KOPT-K1 (cell line): ENCODE results near the gene PLCL1.

Experiments
- H3K27ac ChIP-seq: fragments of 200-600 bp; sonication (generic); 2 replicates; pipeline ENCODE4 v1.5.1; 2016; ENCODE audit warnings: antibody characterized with exemption, mild to moderate bottlenecking, low read depth, low read length; ENCODE audit not compliant: poor library complexity, severe bottlenecking
- H3K36me3 ChIP-seq: fragments of 200-600 bp; sonication (generic); 2 replicates; pipeline ENCODE4 v1.5.1; 2017; ENCODE audit warnings: antibody characterized with exemption, mild to moderate bottlenecking, low read length, moderate library complexity; ENCODE audit not compliant: insufficient read depth
- H3K9me3 ChIP-seq: fragments of 200-600 bp; sonication (generic); 2 replicates; pipeline ENCODE4 v1.5.1; 2017; ENCODE audit warnings: antibody characterized with exemption, low read length, mild to moderate bottlenecking; ENCODE audit not compliant: insufficient read depth, poor library complexity, severe bottlenecking

PLCL1 gene

DNA sequence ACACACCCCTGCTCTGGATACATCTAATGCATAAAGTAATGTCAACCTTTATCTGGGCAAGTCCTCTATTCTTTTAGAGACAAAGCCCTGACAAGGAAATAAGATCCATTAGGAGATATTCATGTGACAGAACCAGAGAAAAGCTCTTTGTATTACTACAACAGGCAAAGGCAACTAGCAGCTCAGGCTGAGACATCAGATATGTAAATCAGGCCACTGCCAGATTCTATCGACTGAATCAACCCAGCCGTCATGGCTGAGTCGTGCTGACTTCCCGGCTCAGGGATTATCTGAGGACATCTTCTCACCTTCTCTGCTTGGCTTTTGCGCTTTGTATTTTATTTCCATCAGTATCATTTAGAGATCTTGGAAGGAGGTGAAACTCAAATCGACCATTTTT is 294.5 kb downstream of the PLCL1 start:
- H3K36me3 ChIP-seq: no peaks in the 10 kb centered on the region
- H3K27ac ChIP-seq: no peak overlapping the region
- H3K9me3 ChIP-seq: no peaks in the 10 kb centered on the region

DNA sequence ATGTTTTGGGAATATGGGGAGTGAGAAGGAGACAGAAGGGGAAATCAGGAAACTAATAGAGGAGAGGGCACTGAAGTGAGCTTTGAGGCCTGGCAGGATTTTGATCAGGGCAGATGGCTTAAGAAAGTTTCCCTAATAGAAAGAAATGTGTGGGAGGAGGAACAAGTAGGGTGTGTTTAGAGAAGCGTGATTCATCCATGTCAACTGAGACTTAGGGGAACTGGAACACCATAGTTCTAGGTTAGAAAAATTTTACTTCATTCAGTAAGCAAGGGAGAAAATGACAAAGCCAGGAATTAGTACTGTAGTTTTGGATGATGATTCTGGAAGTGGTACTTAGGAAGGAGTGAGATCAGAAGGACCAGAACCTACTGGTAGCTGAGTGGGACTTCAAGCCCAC is 296.0 kb downstream of the PLCL1 start:
- no peak overlapping the region for H3K27ac ChIP-seq
- no peaks in the 10 kb centered on the region for H3K36me3 ChIP-seq
- H3K9me3 ChIP-seq: no peaks in the 10 kb centered on the region

- H3K9me3 ChIP-seq: no peaks in the 10 kb centered on the region
- no peaks in the 10 kb centered on the region for H3K36me3 ChIP-seq
- no peak overlapping the region for H3K27ac ChIP-seq
These were observed 297.3 kb downstream of the PLCL1 start for GRCh38 chr2:198101688-198102087.

- Histone ChIP-seq H3K9me3 (no peaks in the 10 kb centered on the region), H3K27ac (no peak overlapping the region)
These were observed 297.7 kb downstream of the PLCL1 start for GRCh38 chr2:198102120-198102519.

GRCh38 chr2:198102856-198103255 is 298.5 kb downstream of the PLCL1 start:
- H3K9me3 ChIP-seq: no peaks in the 10 kb centered on the region
- H3K36me3 ChIP-seq: no peaks in the 10 kb centered on the region
- H3K27ac ChIP-seq: no peak overlapping the region

More at GRCh38 chr2:198102120-198102519, 297.7 kb downstream of the PLCL1 start:
- H3K36me3 ChIP-seq: no peaks in the 10 kb centered on the region

DNA sequence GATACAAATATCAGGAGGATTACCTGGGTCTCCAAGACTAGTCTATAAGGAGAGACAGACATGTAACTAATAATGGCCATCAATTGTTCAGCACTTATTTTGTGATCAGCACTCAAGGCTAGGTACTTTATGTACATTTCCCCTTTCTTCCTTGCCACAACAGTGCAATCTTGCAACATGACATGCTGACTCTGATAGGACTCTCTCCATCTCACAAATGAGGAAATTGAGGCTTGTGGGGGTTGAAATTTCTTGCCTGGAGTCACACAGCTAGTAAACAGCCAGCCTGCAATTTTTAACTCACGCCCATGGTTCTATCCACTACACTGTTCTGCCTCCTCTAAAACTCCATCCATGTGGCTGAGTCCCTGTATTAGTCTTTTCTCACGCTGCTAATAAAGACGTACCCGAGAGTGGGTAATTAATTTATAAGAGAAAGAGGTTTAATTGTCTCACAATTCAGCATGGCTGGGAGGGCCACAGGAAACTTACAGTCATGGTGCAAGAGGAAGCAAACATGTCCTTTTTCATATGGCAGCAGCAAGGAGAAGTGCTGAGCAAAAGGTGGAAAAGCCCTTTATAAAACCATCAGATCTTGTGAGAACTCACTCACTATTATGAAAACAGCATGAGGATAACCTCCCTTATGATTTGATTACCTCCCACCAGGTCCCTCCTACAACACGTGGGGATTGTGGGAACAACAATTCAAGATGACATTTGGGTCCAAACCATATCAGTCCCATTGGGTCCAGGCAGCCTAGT is 302.4 kb downstream of the PLCL1 start:
- Histone ChIP-seq H3K9me3 (no peaks in the 10 kb centered on the region), H3K27ac (no peak overlapping the region), H3K36me3 (no peaks in the 10 kb centered on the region)

- no peaks in the 10 kb centered on the region for H3K36me3 ChIP-seq
- H3K9me3 ChIP-seq: no peaks in the 10 kb centered on the region
- H3K27ac ChIP-seq: no peak overlapping the region
These were observed 308.9 kb downstream of the PLCL1 start for GRCh38 chr2:198113316-198113715.

DNA sequence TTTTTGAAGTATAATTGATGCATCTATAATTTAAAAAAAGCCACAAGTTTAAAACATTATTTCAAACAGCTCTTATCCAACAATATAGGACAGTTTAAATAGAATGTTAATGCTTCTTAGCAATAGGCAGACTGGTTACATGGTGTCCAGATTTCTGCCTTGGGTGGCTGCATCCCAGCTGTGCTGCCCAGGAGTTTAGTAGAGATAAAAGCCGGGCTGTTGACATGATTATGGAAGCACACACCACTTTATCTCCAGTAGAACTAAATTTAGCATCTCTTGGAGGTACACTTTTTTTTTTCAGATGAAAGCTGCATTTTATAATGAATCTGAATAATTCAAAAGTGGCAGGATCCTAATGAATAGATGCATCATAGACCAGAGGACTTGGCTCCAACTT is 309.7 kb downstream of the PLCL1 start:
- H3K27ac ChIP-seq: no peak overlapping the region
- no peaks in the 10 kb centered on the region for H3K36me3 ChIP-seq
- H3K9me3 ChIP-seq: no peaks in the 10 kb centered on the region

DNA sequence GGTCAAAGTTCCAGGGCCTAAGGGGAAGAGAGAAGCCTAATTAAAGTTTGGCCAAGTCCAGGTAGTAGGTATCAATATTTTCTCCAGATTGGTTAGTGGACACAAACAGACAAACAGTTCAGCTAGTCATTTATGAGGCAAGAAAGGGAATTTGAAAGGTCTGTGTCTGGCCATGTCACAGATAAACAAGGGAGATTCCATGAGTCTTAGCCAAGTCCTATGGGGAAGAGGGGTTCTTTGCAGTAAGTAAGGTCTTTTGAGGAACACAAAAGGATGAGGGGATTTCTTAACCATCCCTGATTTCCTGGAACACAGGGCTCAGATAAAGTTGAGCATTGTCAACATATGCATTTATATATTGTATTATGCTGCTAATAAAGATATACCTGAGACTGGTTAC is 310.8 kb downstream of the PLCL1 start:
- Histone ChIP-seq H3K36me3 (no peaks in the 10 kb centered on the region), H3K9me3 (no peaks in the 10 kb centered on the region), H3K27ac (no peak overlapping the region)

DNA sequence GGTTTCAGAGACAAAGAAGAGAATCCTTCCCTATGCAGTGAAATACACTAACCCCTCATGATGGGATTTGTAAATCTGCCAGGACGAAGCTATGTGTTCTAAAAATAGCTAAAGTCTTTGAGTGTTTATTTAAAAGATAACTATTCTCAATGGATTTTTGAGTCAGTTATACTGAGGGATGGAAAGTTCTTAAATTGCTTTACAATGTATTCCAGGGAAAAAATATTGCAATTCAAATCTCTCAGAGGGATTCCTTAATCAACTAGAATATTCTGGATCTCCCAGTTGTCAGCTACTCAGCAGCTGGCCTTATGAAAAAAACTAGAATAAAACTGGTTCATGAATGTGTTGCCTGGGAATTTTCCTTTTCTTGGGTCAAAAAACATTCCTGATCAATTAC is 312.4 kb downstream of the PLCL1 start:
- Histone ChIP-seq H3K9me3 (no peaks in the 10 kb centered on the region), H3K27ac (no peak overlapping the region), H3K36me3 (no peaks in the 10 kb centered on the region)

GRCh38 chr2:198117406-198118041 is 313.1 kb downstream of the PLCL1 start:
- no peak overlapping the region for H3K27ac ChIP-seq
- no peaks in the 10 kb centered on the region for H3K9me3 ChIP-seq

DNA sequence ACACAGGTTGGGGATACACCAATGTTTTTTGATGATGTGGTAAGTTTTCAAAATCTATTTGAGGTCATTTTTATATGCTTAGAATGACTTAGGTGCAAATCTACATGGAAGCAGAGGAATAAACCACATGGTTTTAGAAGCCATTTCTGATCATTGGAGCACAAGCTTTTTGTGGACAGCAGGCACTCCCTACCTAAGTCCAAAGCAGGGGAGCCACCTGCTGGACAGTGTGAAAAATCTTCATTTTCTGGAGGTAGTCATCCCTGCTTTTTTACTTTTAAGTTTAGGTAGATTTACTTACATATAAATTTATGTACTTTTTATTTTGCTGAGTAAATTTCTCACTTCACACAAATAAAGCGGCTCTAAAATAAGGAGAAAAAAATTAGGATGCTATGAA is 323.2 kb downstream of the PLCL1 start:
- Histone ChIP-seq H3K36me3 (no peaks in the 10 kb centered on the region), H3K9me3 (no peaks in the 10 kb centered on the region), H3K27ac (no peak overlapping the region)

More at GRCh38 chr2:198117406-198118041, 313.1 kb downstream of the PLCL1 start:
- no peaks in the 10 kb centered on the region for H3K36me3 ChIP-seq

GRCh38 chr2:198129609-198130008 is 325.2 kb downstream of the PLCL1 start:
- no peaks in the 10 kb centered on the region for H3K36me3 ChIP-seq
- no peak overlapping the region for H3K27ac ChIP-seq
- H3K9me3 ChIP-seq: no peaks in the 10 kb centered on the region

DNA sequence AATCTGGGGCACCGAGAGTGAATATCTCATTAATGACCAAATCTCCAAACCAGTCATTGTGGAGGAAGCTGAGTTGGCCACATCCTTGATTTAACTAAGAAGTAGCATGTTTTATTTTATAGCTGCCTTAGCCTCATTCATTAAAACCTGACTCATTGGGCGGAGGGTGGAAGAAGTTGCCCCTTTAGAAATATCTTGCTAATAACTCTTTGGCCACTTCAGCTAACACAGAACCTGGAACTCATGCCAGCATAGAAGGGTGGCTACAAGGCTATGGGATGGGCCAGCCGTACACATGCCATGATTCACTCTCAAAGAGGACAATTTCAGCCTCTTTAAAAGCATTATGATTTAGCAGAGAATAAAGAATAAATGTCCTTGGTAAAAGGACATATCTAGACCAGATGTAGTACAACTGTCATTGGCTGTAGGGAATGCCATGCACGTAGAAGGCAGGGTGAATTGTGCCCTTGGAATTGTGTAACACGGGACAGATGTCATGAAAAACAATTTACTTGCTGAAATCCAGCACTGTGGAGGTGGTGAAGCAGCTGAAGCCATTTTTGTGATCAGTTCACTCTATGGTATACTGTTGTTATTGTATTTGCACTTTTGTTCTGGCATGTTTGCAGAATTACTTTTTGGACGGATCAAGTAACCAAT is 330.0 kb downstream of the PLCL1 start:
- Histone ChIP-seq H3K36me3 (no peaks in the 10 kb centered on the region), H3K27ac (no peak overlapping the region), H3K9me3 (no peaks in the 10 kb centered on the region)

DNA sequence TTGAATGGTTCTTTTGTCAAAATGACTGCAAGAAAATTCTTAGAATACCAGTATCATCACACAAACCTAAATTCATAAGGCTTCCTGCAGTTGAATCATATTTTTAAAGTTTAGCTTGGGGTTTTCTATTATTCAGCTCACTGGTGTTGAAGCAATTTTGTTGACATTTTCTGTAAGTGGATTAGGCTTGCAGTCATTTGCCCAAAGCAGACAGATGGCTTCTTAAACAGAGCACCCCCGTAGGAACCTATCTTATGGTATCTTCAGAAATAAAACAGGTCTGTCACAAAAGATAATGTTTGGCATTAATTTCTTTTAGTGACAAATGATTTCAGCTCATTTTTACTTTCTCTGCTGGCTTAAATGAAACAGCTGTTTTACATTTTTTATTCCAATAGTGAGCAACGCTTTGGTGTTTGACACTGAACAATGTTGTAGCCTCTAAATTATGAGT is 331.1 kb downstream of the PLCL1 start:
- no peaks in the 10 kb centered on the region for H3K36me3 ChIP-seq
- no peaks in the 10 kb centered on the region for H3K9me3 ChIP-seq
- H3K27ac ChIP-seq: no peak overlapping the region
